Heart left ventricle (tissue), 13 donors: Measurements from ENCODE around the gene SETD3.

Experiments
- CTCF ChIP-seq, 12 donors: fragments of 200-600 bp; sonication (generic) in 4 of 12; IDR thresholded peaks; one replicate each; pipeline versions ENCODE4 v1.5.0 to v1.8.0; 2018 to 2022; ENCODE audit warnings: antibody characterized with exemption in 12 of 12, mild to moderate bottlenecking in 5 of 12
- POLR2A ChIP-seq, 2 donors: fragments of 450-650 bp; IDR thresholded peaks; one replicate each; pipeline ENCODE4 v1.6.1; 2017; ENCODE audit warnings: antibody characterized with exemption in 2 of 2, mild to moderate bottlenecking in 2 of 2, moderate library complexity in 2 of 2
- donor health status: ischemic (EF 13 %, LVEDD 7.1; RV severe dilation, severe dysfunction).
- donor health status: DM: no; HTN: yes; CAD: no.
- donor health status: DM: no; HTN: no; CAD: no.
- donor health status: ischemic (EF 25% LVEDD 6.9; RV normal size, moderate dysfunction).
- donor health status: ischemic (EF 25% LVEDD 5.7; RV mildly dilated, moderate dysfunction).
- donor health status: ischemic (EF 35%, LVEDD 5.7; RV mildly dilated, moderate dysfunction).
- donor health status: nonischemic (EF 11% LVEDD 7.7; RV severe dilation, severe dysfunction).
- donor health status: DM: yes; HTN: yes; CAD: no.
- donor health status: PGD.
- donor health status: ischemic (EF 29% LVEDD 5.4; RV normal size, mild dysfunction).
- donor health status: nonischemic (EF 23%, LVEDD 6.1; RV moderate dilation, normal function).

- TF ChIP-seq CTCF (IDR thresholded peaks at IDR 0.05): no peak
- no peak for TF ChIP-seq POLR2A (IDR thresholded peaks at IDR 0.05)
Measured at GRCh38 chr14:99381688-99382060, 99.0 kb downstream of the SETD3 start.
